WI38 (cell line): ENCODE results near the gene SLC1A7.

Source experiments
- H3K4me3 ChIP-seq: 2 replicates; pipeline ENCODE4 v1.5.1; 2011; ENCODE audit warnings: low read depth, mild to moderate bottlenecking, control low read depth, low read length
- TF ChIP-seq, protein P1 (sequence below): IDR thresholded peaks from 2 replicates; pipeline ENCODE4 v1.5.1; 2012; ENCODE audit warnings: low read depth, mild to moderate bottlenecking, control low read depth, low read length

Gene SLC1A7

DNA sequence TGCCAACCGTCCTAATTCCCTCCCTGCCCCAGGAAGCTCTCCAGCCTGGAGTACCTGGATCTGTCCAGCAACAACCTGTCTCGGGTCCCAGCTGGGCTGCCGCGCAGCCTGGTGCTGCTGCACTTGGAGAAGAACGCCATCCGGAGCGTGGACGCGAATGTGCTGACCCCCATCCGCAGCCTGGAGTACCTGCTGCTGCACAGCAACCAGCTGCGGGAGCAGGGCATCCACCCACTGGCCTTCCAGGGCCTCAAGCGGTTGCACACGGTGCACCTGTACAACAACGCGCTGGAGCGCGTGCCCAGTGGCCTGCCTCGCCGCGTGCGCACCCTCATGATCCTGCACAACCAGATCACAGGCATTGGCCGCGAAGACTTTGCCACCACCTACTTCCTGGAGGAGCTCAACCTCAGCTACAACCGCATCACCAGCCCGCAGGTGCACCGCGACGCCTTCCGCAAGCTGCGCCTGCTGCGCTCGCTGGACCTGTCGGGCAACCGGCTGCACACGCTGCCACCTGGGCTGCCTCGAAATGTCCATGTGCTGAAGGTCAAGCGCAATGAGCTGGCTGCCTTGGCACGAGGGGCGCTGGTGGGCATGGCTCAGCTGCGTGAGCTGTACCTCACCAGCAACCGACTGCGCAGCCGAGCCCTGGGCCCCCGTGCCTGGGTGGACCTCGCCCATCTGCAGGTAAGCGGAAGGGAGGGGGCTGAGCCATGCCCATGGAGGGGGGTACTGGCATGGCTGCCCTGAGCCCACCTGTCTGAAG is 63.9 kb downstream of the SLC1A7 start:
- no peak overlapping the region for H3K4me3 ChIP-seq
- TF ChIP-seq, protein P1, sequence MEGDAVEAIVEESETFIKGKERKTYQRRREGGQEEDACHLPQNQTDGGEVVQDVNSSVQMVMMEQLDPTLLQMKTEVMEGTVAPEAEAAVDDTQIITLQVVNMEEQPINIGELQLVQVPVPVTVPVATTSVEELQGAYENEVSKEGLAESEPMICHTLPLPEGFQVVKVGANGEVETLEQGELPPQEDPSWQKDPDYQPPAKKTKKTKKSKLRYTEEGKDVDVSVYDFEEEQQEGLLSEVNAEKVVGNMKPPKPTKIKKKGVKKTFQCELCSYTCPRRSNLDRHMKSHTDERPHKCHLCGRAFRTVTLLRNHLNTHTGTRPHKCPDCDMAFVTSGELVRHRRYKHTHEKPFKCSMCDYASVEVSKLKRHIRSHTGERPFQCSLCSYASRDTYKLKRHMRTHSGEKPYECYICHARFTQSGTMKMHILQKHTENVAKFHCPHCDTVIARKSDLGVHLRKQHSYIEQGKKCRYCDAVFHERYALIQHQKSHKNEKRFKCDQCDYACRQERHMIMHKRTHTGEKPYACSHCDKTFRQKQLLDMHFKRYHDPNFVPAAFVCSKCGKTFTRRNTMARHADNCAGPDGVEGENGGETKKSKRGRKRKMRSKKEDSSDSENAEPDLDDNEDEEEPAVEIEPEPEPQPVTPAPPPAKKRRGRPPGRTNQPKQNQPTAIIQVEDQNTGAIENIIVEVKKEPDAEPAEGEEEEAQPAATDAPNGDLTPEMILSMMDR: no peak

GRCh38 chr1:53077599-53077965 is 64.9 kb downstream of the SLC1A7 start:
- TF ChIP-seq, protein P1: no peak

GRCh38 chr1:53076721-53077598 is 65.5 kb downstream of the SLC1A7 start:
- TF ChIP-seq, protein P1: no peak
- H3K4me3 ChIP-seq: no peak overlapping the region

More at GRCh38 chr1:53077599-53077965, 64.9 kb downstream of the SLC1A7 start:
- no peak overlapping the region for H3K4me3 ChIP-seq

DNA sequence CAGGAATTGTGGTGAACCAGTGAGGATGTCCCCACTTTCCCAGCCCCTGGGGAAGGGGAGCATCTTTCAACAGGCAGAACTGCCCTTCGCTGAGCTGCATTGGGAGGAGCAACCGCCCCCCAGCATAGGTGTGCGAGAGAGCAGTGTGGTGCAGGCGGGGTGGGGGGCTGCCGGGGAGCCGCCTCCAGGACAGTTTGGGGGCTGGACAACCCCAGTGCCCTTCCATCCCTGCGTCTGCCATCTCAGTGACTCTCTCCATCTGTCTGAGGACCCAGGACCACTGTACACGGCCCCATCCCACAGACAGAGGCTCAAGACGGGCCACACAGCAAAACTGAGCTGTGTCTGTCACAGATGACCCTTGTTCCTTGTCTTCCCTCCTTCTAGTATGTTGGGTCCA is 66.3 kb downstream of the SLC1A7 start:
- H3K4me3 ChIP-seq: no peak overlapping the region
- TF ChIP-seq, protein P1: no peak

GRCh38 chr1:53075761-53076163 is 66.7 kb downstream of the SLC1A7 start:
- H3K4me3 ChIP-seq: no peak overlapping the region
- TF ChIP-seq, protein P1: no peak

DNA sequence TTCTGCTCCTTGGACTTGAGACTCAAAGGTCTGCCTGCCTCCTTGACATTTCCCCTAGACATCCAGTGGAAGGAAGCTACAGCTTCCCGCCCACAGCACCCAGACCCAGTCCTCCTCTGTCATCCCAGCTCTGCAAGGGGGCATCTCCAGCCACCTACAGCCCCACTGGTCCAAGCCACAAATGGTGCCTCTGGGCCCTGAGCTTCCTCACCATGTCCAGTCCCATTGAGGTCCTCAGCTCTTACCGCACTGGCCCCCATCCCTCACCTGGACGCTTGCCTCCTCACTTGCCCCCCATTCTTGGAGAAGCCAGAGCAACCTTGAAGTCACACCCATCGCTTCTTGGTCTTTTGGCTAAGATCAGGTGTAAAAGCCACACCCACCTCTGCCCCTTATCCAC is 67.2 kb downstream of the SLC1A7 start:
- TF ChIP-seq, protein P1: no peak
- H3K4me3 ChIP-seq: no peak overlapping the region
